GM18861 (cell line): ENCODE measurements around the gene C17orf75.

ENCODE experiments used
- ATAC-seq: cut with Tn5 transposase; IDR thresholded peaks from one replicate; pipeline ENCODE4 v1.9.1; 2021; ENCODE audit not compliant: unreplicated experiment

C17orf75 gene

GRCh38 chr17:32279891-32280716, 61.9 kb downstream of the C17orf75 start:
- ATAC-seq: no peak

DNA sequence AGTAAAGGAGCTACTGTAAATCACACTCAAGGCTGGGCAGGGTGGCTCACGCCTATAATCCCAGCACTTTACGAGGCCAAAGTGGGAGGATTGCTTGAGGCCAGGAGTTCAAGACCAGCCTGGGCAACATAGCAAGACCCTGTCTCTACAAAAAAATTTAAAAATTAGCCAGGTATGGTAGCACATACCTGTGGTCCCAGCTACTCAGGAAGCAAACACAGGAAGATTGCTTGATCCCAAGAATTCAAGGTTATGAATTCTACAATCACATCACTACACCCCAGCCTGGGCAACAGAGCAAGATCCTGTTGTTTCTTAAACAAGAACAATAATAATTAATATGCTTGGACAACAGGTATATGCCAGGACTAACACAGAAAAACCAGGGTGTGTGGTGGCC, 63.2 kb downstream of the C17orf75 start:
- no peak for ATAC-seq
